Loucy (cell line): Measurements from ENCODE around the gene SH2D5.

Source experiments
- H2AFZ ChIP-seq: fragments of 200-600 bp; sonication (generic); 2 replicates; pipeline ENCODE4 v1.6.0; 2016; ENCODE audit warnings: antibody characterized with exemption, mild to moderate bottlenecking, low read length, moderate library complexity
- H3F3A ChIP-seq: fragments of 200-600 bp; 2 replicates; pipeline ENCODE4 v1.6.0; 2016; ENCODE audit warnings: antibody characterized with exemption, low read depth, mild to moderate bottlenecking
- H3K27me3 ChIP-seq: fragments of 200-600 bp; sonication (generic); 2 replicates; pipeline ENCODE4 v1.6.1; 2014; ENCODE audit warnings: low read length, mild to moderate bottlenecking; ENCODE audit not compliant: insufficient read depth, poor library complexity, severe bottlenecking
- H3K36me3 ChIP-seq: fragments of 200-600 bp; sonication (generic); 2 replicates; pipeline ENCODE4 v1.6.1; 2016; ENCODE audit warnings: low read length; ENCODE audit not compliant: insufficient read depth
- H3K4me1 ChIP-seq: fragments of 200-600 bp; sonication (generic); 2 replicates; pipeline ENCODE4 v1.5.1; 2014; ENCODE audit warnings: low read length, mild to moderate bottlenecking; ENCODE audit not compliant: insufficient read depth, poor library complexity, severe bottlenecking
- H3K4me2 ChIP-seq: fragments of 200-600 bp; sonication (generic); 2 replicates; pipeline ENCODE4 v1.6.0; 2014; ENCODE audit warnings: antibody characterized with exemption, low read length, low read depth, mild to moderate bottlenecking; ENCODE audit not compliant: poor library complexity, severe bottlenecking
- H3K4me3 ChIP-seq: fragments of 200-600 bp; sonication (generic); 2 replicates; pipeline ENCODE4 v1.5.1; 2014; ENCODE audit warnings: low read length, mild to moderate bottlenecking, mixed read lengths; ENCODE audit not compliant: poor library complexity, severe bottlenecking
- H3K79me2 ChIP-seq: fragments of 200-600 bp; sonication (generic); 2 replicates; pipeline ENCODE4 v1.6.1; 2014; ENCODE audit warnings: low read length; ENCODE audit not compliant: insufficient read depth
- H3K9ac ChIP-seq: fragments of 200-600 bp; sonication (generic); 2 replicates; pipeline ENCODE4 v1.6.0; 2014; ENCODE audit warnings: mild to moderate bottlenecking, low read depth, low read length, moderate library complexity; ENCODE audit not compliant: poor library complexity, severe bottlenecking
- H3K9me2 ChIP-seq: fragments of 200-600 bp; sonication (generic); replicated peaks from 2 replicates; pipeline ENCODE4 v1.6.1; 2016; ENCODE audit warnings: low read depth, low read length, mixed read lengths
- H3K9me3 ChIP-seq: fragments of 200-600 bp; sonication (generic); 2 replicates; pipeline ENCODE4 v1.6.1; 2014; ENCODE audit warnings: mild to moderate bottlenecking, antibody characterized with exemption, low read length, low read depth; ENCODE audit not compliant: insufficient read depth
- H4K20me1 ChIP-seq: fragments of 200-600 bp; sonication (generic); 2 replicates; pipeline ENCODE4 v1.6.0; 2014; ENCODE audit warnings: antibody characterized with exemption, low read length, mild to moderate bottlenecking; ENCODE audit not compliant: insufficient read depth, poor library complexity, severe bottlenecking
- EZH2phosphoT487 ChIP-seq: fragments of 200-600 bp; IDR thresholded peaks from 2 replicates; pipeline ENCODE4 v1.6.1; 2018; ENCODE audit warnings: antibody characterized with exemption, mild to moderate bottlenecking, moderate library complexity, borderline replicate concordance
- TF ChIP-seq, protein P1 (sequence below): fragments of 200-600 bp; sonication (generic); conservative IDR thresholded peaks from 2 replicates; pipeline ENCODE4 v1.5.1; 2014; ENCODE audit warnings: mild to moderate bottlenecking, antibody characterized with exemption, low read length

Gene SH2D5

DNA sequence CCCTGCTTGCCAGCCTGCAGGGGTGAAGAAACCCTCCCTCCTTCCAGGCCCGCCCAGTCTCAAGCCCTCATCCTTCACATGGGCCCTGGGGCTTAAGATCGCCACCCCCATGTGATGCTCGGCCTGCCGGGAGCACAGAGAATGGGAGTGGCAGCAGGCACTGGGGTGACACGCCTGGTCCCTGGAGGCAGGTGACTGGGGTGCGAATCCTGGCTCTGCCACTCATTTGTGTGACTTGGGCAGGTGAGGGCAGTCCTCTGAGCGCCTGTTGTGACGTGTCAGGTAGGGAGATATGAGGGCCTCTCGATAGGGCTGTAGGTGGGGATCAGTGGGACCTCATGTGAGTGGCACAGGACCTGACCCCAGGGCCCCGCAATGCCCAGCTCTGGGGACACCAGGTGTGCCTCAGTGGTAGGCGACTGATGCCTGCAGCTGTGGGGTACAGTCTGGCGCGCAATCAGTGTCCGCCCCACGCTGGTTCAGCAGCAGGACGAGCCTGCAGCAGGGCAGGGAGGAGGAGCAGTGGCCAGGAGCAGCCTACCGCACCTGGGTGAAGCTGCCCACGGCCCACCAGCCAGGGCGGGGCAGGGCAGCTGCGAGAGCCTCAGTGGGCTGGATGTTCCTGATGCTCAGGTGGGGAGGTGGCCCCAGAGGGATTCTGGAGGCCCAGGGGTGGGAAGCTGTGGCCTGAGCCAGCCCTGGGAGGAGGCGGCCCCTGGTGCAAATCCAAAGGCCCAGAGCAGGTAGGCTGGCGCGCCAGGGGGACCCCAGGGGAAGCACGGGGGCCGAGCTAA, 6.2 kb downstream of the SH2D5 start:
- no peak overlapping the region for H3K4me3 ChIP-seq
- H3K79me2 ChIP-seq = no peaks in the 10 kb centered on the region
- H4K20me1 ChIP-seq = no peaks in the 10 kb centered on the region
- peaks cover 3% of the 10 kb centered on the region for H3K27me3 ChIP-seq
- H3K4me2 ChIP-seq = no peak overlapping the region
- no peak overlapping the region for H2AFZ ChIP-seq
- no peaks in the 10 kb centered on the region for H3K4me1 ChIP-seq
- H3F3A ChIP-seq = no peaks in the 10 kb centered on the region
- H3K36me3 ChIP-seq = no peaks in the 10 kb centered on the region
- no peak overlapping the region for H3K9ac ChIP-seq
- TF ChIP-seq, protein P1, sequence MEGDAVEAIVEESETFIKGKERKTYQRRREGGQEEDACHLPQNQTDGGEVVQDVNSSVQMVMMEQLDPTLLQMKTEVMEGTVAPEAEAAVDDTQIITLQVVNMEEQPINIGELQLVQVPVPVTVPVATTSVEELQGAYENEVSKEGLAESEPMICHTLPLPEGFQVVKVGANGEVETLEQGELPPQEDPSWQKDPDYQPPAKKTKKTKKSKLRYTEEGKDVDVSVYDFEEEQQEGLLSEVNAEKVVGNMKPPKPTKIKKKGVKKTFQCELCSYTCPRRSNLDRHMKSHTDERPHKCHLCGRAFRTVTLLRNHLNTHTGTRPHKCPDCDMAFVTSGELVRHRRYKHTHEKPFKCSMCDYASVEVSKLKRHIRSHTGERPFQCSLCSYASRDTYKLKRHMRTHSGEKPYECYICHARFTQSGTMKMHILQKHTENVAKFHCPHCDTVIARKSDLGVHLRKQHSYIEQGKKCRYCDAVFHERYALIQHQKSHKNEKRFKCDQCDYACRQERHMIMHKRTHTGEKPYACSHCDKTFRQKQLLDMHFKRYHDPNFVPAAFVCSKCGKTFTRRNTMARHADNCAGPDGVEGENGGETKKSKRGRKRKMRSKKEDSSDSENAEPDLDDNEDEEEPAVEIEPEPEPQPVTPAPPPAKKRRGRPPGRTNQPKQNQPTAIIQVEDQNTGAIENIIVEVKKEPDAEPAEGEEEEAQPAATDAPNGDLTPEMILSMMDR = no peak
- TF ChIP-seq EZH2phosphoT487 = no peak
- no peaks in the 10 kb centered on the region for H3K9me2 ChIP-seq
- no peaks in the 10 kb centered on the region for H3K9me3 ChIP-seq

DNA sequence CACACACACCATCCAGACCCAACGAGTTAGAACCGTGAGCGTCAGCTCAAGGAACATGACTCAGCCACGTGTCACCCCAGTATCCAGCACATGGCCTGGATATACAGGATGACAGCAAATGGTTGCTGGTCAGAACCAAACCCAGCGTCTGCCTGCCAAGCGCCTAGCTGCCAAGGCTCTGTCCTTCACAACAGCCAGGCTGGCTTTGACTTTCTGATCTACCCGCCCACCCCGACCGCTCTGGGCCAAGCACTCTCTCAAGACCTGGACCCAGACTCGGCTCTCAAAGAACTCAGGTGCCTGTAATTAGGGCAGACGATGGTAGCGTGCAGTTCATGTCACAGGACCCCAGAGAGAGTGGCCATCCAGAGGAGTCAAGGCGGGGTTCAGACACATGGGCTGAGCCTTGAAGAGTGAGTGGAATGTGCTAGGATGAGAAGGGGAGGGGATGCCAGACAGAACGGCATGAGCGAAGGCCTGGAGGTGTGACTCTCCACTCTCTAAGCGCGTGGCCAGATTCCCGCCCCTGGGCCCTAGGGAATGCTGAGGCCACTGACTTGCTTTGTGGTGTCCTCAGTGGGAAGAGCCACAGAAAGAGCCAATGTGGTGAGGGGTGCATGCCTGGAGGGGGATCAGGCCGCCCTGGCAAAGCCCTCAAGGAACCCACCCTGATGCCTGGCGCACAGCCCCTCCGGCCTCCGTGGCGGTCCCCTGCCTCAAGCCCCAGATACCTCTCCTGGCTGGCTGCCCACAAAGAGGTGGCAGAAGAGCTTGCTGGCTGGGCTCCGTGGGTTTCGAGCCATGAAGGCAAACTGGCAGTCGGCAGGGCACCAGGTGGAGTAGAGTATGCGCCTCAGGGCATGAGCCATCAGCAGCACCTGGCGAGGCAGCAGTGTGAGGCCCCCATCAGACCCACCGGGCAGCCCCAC, 7.0 kb downstream of the SH2D5 start:
- TF ChIP-seq, protein P1 = no peak
- TF ChIP-seq EZH2phosphoT487 = no peak
- H3K79me2 ChIP-seq = no peaks in the 10 kb centered on the region
- no peaks in the 10 kb centered on the region for H3K36me3 ChIP-seq
- no peaks in the 10 kb centered on the region for H3F3A ChIP-seq
- H2AFZ ChIP-seq = no peak overlapping the region
- H3K4me3 ChIP-seq = no peak overlapping the region
- H3K27me3 ChIP-seq = no peaks in the 10 kb centered on the region
- H4K20me1 ChIP-seq = no peaks in the 10 kb centered on the region
- no peaks in the 10 kb centered on the region for H3K9me2 ChIP-seq
- no peak overlapping the region for H3K9ac ChIP-seq
- no peaks in the 10 kb centered on the region for H3K9me3 ChIP-seq
- H3K4me2 ChIP-seq = no peak overlapping the region
- no peaks in the 10 kb centered on the region for H3K4me1 ChIP-seq

DNA sequence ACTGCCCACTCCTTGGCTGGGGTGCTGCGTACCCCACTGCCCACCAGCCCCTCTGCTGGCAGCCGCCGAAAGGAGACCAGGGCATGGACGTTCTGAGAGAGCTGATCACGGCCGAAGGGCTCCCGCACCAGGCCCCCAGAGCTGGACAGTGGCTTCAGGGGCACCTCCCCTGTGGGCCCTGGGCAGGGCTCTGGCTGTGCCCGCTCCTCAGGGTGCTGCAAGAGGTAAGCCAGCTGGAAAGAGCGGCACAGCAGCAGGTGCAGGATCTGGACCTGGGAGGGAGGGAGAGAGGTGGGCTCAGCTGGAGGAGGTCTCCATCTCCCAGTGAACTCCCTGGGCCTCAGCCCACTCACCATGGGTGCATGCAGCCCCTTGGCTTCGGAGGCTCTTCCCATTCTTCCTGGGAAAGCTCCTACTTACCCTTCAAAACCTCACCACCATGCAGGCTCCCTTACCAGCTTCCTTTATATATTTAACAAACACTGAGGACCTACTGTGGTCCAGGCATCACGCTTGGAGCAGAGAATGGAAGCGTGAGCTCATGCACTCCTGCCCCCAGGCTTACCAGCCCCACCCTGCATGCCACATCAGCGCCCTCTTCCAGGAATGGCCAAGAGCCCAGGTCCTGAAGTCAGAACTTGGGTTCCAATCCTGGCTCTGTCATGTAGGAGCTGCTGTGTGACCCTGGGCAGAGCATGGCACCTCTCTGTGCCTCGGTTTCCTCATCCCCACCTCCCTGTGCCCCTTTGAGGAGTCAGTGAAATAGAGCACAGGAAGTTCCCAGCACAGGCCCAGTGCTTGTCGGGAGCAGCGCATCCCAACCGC, 7.9 kb downstream of the SH2D5 start:
- TF ChIP-seq EZH2phosphoT487 = no peak
- TF ChIP-seq, protein P1 = no peak
- Histone ChIP-seq H3K4me3 (no peak overlapping the region), H3K4me1 (no peaks in the 10 kb centered on the region)

More for the DNA sequence above, 7.9 kb downstream of the SH2D5 start:
- no peak overlapping the region for H2AFZ ChIP-seq
- H3K4me2 ChIP-seq = no peak overlapping the region
- no peaks in the 10 kb centered on the region for H3K36me3 ChIP-seq
- H3K27me3 ChIP-seq = no peaks in the 10 kb centered on the region
- no peaks in the 10 kb centered on the region for H4K20me1 ChIP-seq
- no peaks in the 10 kb centered on the region for H3K79me2 ChIP-seq
- no peaks in the 10 kb centered on the region for H3K9me3 ChIP-seq
- no peak overlapping the region for H3K9ac ChIP-seq
- H3K9me2 ChIP-seq = no peaks in the 10 kb centered on the region
- H3F3A ChIP-seq = no peaks in the 10 kb centered on the region
